DMS 273 treated with DMSO at 0.1 percent for 48 hours (cell line): ENCODE measurements around the gene CHP1.
A peak's percentile ranks its signal among the peaks of the same experiment; 100 is the strongest.
"Not testable (repeated sequence)": the region's sequence is repeated elsewhere in the genome, so short reads cannot be mapped to it uniquely, and the experiment has no call there.

ENCODE experiments used
- DNase-seq: peaks from one replicate; lab custom pipeline; 2025; lab: John Stamatoyannopoulos, UW

CHP1 gene

GRCh38 chr15:41256577-41257038, 25.5 kb downstream of the CHP1 start:
- DNase-seq, result no peak

DNA sequence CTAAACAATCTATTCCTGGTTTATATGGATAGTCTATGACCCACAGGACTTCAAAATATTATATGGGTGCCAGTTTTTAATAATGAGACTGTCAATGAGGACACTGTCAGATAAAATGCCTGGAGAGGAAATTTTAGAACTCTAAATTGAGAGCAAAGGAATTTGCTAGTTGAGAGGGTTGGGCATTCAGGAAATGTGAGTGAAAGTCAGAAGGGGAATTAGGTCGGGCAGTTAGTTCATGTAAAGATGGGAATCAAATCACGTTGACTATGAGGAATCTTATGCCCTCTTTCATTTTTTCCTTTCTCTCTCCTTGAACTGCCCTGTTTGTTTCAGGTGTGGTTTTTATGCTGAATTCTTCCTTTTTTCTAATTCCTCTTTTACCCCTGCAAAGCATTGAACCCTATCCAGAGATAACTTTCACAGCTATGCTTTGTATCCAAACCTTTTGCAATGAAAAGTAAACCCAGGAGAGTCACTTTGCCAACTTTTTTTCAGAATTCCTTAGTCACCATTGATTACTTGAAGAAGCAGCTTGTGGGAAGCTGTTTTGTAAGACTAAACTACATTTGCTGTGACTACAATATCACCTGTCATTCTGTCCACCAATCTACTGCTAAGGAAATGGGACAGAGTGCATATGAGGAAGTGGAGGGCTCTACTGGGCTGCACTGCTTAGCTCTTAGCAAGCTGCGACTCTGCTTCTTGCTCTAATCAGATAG, 27.8 kb downstream of the CHP1 start:
- no peak for DNase-seq

DNA sequence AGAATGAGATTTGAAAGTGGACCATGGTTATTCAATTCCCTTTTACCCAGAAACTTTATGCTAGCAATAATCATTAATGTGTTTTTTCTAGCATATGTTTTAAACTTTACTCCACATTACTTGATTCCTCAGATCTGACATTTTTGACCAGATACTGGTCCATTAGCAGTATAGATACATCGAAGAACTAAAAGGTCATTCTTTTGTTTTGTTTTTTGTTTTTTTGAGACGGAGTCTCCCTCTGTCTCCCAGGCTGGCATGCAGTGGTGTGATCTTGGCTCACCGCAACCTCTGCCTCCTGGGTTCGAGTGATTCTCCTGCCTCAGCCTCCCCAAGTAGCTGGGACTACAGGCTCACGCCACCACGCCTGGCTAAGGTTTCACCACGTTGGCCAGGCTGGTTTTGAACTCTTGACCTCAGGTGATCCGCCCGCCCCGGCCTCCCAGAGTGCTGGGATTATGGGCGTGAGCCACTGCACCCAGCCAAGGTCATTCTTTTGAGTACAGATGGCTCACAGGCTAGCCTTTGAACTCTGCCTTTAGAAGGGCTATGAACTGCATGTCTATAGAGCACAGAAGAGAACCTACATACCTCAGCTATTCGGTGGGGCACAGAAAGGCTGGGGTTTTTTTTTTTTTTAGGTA, 28.6 kb downstream of the CHP1 start:
- no peak for DNase-seq

DNA sequence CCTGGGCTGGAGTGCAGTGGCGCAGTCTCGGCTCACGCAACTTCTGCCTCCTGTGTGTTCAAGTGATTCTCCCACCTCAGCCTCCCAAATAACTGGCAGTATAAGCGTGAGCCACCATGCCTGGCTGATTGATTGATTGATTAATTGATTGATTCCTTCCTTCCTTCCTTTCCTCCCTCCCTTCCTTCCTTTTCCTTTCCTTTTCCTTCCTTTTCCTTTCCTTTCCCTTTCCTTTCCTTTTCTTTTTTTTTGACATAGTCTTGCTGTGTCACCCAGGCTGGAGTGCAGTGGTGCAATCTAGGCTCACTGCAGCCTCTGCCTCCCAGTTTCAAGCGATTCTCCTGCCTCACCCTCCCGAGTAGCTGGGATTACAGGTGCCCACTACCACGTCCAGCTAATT, 29.9 kb downstream of the CHP1 start:
- DNase-seq, result not testable (repeated sequence)

- no peak for DNase-seq
These were observed 31.5 kb downstream of the CHP1 start for GRCh38 chr15:41262571-41262970.

DNA sequence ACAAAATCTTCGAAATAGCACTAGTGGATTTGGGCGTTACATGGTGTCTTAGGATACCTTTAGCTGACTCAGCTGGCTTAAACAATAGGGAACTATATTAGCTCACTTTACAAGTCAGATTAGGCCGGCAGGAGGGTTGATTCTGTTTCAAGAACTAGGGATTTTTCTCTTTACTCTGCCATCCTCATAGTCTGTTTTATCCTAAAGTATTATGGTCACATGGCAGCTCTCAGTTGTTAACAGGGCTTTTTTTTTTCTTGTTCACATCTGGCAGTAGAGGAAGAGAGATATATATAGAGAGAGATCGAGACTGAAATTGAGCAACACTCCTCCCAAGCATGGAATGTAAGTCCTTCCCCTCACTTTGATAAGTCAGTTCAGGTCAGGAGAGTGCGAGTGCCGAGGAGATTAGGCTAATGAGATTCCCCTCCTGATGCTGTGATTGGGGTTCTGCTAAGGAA, 32.9 kb downstream of the CHP1 start:
- no peak for DNase-seq

GRCh38 chr15:41269887-41270286, 38.8 kb downstream of the CHP1 start:
- no peak for DNase-seq

- no peak for DNase-seq
These were observed 45.8 kb downstream of the CHP1 start for GRCh38 chr15:41276831-41277230.

DNA sequence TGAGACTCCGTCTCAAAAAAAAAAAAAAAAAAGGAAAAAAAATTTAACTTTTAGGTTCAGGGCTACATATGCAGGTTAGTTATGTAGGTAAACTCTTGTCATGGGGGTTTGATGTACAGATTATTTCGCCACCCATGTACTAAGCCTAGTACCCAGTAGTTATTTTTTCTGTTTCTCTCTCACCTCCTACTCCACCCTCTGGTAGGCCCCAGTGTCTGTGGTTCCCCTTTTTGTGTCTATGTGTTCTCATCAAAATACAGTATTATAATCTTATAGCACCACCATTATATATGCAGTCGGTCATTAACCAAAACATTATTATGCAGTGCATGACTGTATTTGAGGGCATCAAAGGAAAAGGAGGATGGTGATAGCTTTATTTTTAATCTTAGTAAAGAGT, 47.3 kb downstream of the CHP1 start:
- DNase-seq, result no peak

DNA sequence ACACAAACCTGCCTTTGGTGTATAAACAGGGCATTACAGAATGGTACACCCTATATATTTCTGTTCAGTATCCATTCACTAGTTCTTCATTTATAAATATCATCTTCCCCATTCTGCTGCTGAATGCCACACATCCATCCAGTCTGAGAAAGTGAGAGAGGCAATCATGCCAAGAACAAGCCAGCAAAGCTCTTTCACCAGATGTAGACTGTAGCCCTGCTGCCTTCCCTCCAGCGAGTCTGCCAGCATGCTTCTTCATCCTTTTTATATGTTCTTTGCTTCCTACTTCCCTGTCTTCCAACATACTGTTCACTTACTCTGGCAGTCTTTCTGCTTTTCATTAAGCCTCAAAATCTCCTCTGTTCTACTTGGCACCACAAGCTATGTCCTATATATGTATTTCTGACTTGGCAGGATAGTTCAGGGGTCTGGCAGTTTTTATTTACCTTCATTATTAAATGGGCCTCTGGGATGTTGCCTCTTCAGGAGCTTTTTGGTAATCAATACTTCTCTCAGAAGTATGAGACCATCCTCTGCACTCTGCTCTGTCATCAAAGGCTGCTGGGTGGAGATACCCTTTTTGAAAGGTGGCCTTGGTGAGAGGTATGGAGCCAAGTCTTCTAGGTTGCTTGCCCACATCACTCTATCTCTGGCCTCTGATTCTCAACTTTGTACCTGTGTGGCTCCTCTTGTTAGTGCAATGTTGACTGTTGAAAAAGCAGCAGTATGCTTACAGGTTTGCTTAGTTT, 48.6 kb downstream of the CHP1 start:
- DNase-seq, result no peak

- no peak for DNase-seq
These were observed 50.2 kb downstream of the CHP1 start for GRCh38 chr15:41281236-41281635.

DNA sequence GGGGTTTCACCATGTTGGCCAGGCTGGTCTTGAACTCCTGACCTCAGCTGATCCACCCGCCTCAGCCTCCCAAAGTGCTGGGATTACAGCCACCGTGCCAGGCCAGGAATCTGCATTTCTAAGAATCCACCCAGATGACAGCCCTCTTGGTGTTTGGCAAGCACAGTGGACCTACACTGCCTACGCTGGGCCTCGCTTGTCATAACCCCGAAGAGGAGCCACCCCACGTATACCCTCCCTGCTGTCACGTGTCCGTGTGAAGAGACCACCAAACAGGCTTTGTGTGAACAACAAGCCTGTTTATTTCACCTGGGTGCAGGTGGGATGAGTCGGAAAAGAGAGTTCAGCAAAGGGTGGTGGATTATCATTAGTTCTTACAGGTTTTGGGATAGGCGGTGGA, 51.4 kb downstream of the CHP1 start:
- not testable (repeated sequence) for DNase-seq

- not testable (repeated sequence) for DNase-seq
These were observed 52.0 kb downstream of the CHP1 start for GRCh38 chr15:41282980-41283652.

GRCh38 chr15:41283653-41284426, 52.8 kb downstream of the CHP1 start:
- DNase-seq, result peak; percentile 94

DNA sequence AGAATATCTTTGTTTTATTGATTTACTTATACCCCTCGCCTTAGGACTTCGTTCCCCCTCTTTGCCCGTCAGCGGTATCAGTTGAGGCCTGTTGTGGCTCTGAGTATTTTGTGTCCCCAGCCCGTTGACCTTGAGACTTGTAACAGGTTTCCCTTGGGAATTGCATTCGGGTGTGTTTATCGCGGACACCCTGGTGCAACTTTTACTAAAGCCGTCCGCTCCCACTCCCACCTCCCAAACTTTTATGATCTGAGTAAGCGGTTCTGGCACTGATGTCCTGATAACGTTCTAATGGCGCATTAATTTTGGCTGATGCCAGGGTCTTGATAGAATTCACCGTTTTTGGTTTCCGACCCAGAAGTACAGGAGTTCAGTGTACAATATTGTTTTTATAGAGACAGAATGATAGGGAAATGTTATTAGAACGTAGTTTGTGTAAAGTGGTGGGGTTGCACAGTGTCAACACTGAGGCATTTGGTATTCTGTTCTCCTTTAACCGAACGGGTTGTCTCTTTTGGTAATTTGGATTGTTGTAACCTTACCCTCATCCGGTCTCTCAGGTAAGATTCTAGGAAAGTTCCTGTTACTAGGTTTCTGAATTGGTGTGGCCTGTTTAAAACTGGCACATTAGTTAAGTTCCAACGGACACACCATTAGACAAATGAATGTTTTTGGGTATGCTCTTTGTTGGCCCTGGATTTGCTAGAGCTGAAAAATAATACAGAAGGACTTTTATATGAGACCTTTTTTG, 53.5 kb downstream of the CHP1 start:
- no peak for DNase-seq

- DNase-seq, result no peak
These were observed 54.2 kb downstream of the CHP1 start for GRCh38 chr15:41285285-41285684.

DNA sequence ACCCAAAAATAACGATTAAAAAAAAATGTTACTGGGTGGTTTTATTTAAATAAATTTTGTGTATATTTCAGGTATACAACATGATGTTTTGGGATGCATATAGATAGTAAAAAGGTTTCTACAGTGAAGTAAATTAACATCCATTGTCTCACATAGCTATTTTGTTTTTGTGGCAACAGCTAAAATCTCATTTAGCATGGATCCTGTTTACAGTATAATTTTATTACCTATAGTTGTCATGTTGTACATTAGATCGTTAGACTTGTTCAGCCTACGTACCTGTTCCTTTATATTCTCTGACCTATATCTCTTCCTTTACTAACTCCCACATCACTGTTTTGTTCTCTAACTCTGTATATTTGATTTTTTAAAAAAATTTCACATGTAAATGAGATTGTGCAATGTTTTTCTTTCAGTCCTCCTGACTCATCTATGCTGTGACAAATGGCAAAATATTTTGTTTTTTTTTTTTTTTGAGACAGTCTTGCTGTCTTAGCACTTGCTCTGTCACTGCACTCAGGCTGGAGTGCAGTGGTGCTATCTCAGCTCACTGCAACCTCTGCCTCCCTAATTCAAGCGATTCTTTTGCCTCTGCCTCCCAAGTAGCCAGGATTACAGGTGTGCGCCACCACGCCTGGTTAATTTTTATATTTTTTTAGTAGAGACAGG, 55.7 kb downstream of the CHP1 start:
- DNase-seq, result no peak

GRCh38 chr15:41288464-41288863, 57.4 kb downstream of the CHP1 start:
- DNase-seq, result no peak

DNA sequence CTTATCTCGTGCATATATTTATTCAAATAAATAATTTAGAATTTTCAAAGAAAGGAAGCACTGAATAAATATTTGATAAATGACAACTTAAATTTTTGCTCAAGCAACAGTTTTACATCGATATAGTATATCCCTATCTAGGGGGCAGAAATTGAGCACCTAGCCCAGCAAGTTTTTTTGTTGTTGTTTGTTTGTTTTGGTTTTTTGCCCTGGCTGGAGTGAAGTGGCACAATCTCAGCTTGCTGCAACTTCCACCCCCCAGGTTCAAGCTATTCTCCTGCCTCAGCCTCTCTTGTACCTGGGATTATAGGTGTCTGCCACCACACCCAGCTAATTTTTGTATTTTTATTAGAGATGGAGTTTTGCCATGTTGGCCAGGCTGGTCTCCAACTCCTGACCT, 58.9 kb downstream of the CHP1 start:
- no peak for DNase-seq

- no peak for DNase-seq
These were observed 60.1 kb downstream of the CHP1 start for GRCh38 chr15:41291065-41291631.
